Panc1 (cell line): Measurements from ENCODE around the gene PRH2. TPM values are rescaled to one million over a fixed set of nuclear protein-coding genes. Genes with fewer than 3 reads are reported as not detected.

Experiments used
- ATAC-seq: fragments of 200-7000 bp; cut with Tn5 transposase; 2 replicates; pipeline ENCODE4 v1.9.1; 2020; ENCODE audit warnings: mild to moderate bottlenecking, moderate library complexity
- Bru-seq: library from RNA; stranded (reverse); fragments of 400-500 nt; gene quantifications from one replicate; lab custom pipeline; 2021; lab: Mats Ljungman, UMichigan
- BruChase-seq, 2 experiments: library from RNA; stranded (reverse); fragments of 400-500 nt; gene quantifications; one replicate each; lab custom pipeline; 2021; lab: Mats Ljungman, UMichigan
- BruUV-seq: library from RNA; stranded (reverse); fragments of 400-500 nt; replicated peaks from 2 replicates; lab custom pipeline; 2021; lab: Mats Ljungman, UMichigan
- CTCF ChIA-PET: fragments of 300-600 bp; sonication (Branson Sonifier 250); formaldehyde crosslinking; loops from one replicate; lab custom pipeline; 2022; ENCODE audit warnings: antibody characterized with exemption; lab: Charles Lee
- POLR2A ChIA-PET: fragments of 300-600 bp; sonication (Branson Sonifier 250); formaldehyde crosslinking; loops from one replicate; lab custom pipeline; 2022; ENCODE audit warnings: antibody characterized with exemption; lab: Charles Lee
- DNase-seq: peaks from one replicate; pipeline ENCODE4 v3.0.0-alpha.2; 2010; ENCODE audit warnings: low read depth, low spot score
- H3K27ac ChIP-seq: 2 replicates; pipeline ENCODE4 v1.5.1; 2011; ENCODE audit warnings: mild to moderate bottlenecking, low read length, inconsistent platforms
- H3K27me3 ChIP-seq: fragments of 200-500 bp; sonication (Bioruptor generic); 2 replicates; pipeline ENCODE4 v1.6.0; 2014; ENCODE audit warnings: low read length, inconsistent platforms; ENCODE audit not compliant: control insufficient read depth, insufficient read depth
- H3K36me3 ChIP-seq: fragments of 200-500 bp; sonication (Bioruptor generic); 2 replicates; pipeline ENCODE4 v1.5.1; 2014; ENCODE audit warnings: inconsistent platforms, mild to moderate bottlenecking, low read length, moderate library complexity; ENCODE audit not compliant: control insufficient read depth, insufficient read depth
- H3K4me1 ChIP-seq: 2 replicates; pipeline ENCODE4 v1.5.1; 2011; ENCODE audit warnings: inconsistent platforms, mild to moderate bottlenecking, low read length, moderate library complexity; ENCODE audit not compliant: control insufficient read depth, insufficient read depth
- H3K4me3 ChIP-seq, 2 experiments: 2 replicates each; pipeline ENCODE4 v1.5.1; 2011 to 2012; ENCODE audit warnings: low read depth in 2 of 2, low read length in 2 of 2, mild to moderate bottlenecking in 2 of 2, inconsistent platforms in 1 of 2, moderate library complexity in 1 of 2
- H3K9me3 ChIP-seq: fragments of 200-500 bp; sonication (Bioruptor generic); 2 replicates; pipeline ENCODE4 v1.5.1; 2014; ENCODE audit warnings: low read depth, mild to moderate bottlenecking, inconsistent platforms, low read length, moderate library complexity; ENCODE audit not compliant: control insufficient read depth, insufficient read depth
- POLR2AphosphoS5 ChIP-seq: IDR thresholded peaks from 2 replicates; pipeline ENCODE4 v1.6.1; 2012; ENCODE audit warnings: mild to moderate bottlenecking, low read depth, low read length, moderate library complexity
- SIN3A ChIP-seq: IDR thresholded peaks from 2 replicates; pipeline ENCODE4 v1.6.1; 2012; ENCODE audit warnings: low read depth, mild to moderate bottlenecking, low read length, moderate library complexity, borderline replicate concordance; ENCODE audit not compliant: insufficient read depth
- TCF7L2 ChIP-seq: IDR thresholded peaks from 2 replicates; pipeline ENCODE4 v1.6.1; 2011; ENCODE audit warnings: mild to moderate bottlenecking, low read depth, low read length, inconsistent platforms
- in situ Hi-C: cut with HindIII; loops from 2 replicates; pipeline ENCODE4 v1.10.0; 2016; ENCODE audit warnings: low sequenced_read_pairs, low pct_unique_long_range_greater_than_20kb
- intact Hi-C: fragments of 100-400 bp; cut with micrococcal nuclease; formaldehyde crosslinking; loops from one replicate; pipeline ENCODE4 v1.10.0; 2022; ENCODE audit not compliant: unreplicated experiment
- long read RNA-seq: library from polyadenylated mRNA; unstranded; transcript quantifications from one replicate; pipeline ENCODE4 v2.0.0, GENCODE V29; 2021; ENCODE audit not compliant: unreplicated experiment
- polyA plus RNA-seq: library from polyadenylated mRNA; unstranded; fragments of >200 nt; gene quantifications from one replicate; pipeline ENCODE4 v1.2.1, GENCODE V29; 2012; ENCODE audit warnings: missing spikeins; ENCODE audit not compliant: insufficient read length
- total RNA-seq: library from RNA; stranded (reverse); gene quantifications from one replicate; pipeline ENCODE4 v1.2.1, GENCODE V29; 2021; ENCODE audit not compliant: unreplicated experiment
- TF ChIP-seq, protein P1 (sequence below): fragments of 450-650 bp; IDR thresholded peaks from 2 replicates; pipeline ENCODE4 v1.5.1; 2017; ENCODE audit warnings: mild to moderate bottlenecking
- TF ChIP-seq, protein P2 (sequence below), 2 experiments: IDR thresholded peaks; 2 replicates each; pipeline ENCODE4 v1.6.1; 2011 to 2012; ENCODE audit warnings: low read depth in 2 of 2, control low read depth in 1 of 2, low read length in 1 of 2, mild to moderate bottlenecking in 1 of 2, moderate library complexity in 1 of 2; ENCODE audit not compliant: insufficient read depth in 1 of 2

PRH2 gene
- total RNA-seq (not detected), Bru-seq, nascent RNA (not detected), BruChase-seq, experiment 1, labeled RNA remaining after a 2-hour chase (not detected), BruChase-seq, experiment 2, labeled RNA remaining after a 6-hour chase (not detected)
- not detected for polyA plus RNA-seq
- long read RNA-seq = 0 reads

DNA sequence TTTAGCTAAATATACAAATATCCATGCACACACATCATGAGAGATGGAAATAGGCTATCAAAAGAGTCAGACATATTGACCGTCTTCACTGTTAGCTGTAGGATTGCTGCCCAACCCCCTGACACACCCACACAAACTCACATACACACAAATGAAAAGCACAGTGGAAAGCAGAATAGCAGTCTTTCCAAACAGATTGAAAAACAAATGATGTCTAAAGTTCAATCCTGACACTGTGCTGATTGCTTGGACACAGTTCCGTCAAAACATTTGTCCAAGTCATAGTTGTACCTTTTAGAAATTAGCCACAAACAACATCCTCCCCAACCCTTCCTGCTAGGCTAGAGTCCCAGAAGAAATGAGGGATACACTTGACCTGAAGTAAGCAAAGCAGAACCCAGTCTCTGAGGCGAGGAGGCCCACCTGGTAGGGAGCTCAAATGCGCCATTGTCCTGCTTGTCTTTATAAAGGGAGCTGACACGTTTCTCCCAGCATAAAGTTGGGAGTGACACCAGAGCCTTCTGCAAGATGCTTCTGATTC is at the start of gene PRH2:
PRH2 (plus strand) TSS at position 491 of the 541 bp plus-strand sequence; CDS start at position 529, 38 bp downstream.
- CTCF ChIA-PET = no interaction called here

DNA sequence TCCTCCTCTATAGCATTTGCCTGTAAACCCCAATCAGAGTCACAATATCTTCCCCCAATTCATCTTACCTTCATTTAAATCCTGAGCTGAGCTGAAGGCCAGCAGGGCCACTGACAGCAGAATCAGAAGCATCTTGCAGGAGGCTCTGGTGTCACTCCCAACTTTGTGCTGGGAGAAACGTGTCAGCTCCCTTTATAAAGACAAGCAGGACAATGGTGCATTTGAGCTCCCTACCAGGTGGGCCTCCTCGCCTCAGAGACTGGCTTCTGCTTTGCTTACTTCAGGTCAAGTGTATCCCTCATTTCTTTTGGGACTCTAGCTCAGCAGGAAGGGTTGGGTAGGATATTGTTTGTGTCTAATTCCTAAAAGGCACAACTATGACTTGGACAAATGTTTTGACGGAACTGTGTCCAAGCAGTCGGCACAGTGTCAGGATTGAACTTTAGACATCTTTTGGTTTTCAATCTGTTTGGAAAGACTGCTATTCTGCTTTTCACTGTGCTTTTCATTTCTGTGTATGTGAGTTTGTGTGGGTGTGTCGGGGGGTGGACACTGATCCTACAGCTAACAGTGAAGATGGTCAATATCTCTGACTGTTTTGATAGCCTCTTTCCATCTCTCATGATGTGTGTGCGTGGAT is 44.8 kb upstream of the PRH2 start, which contains the start of gene PRH1:
PRH1 (minus strand) TSS at position 170 of the 640 bp plus-strand sequence; CDS start at position 132, 38 bp downstream.
- POLR2A ChIA-PET = no interaction called here
- DNase-seq (no peak), ATAC-seq (no peak)
- CTCF ChIA-PET = no interaction called here
- no TSS peak for BruUV-seq
- Histone ChIP-seq H3K4me3 (no peak within 1 kb of the TSS), H3K27ac (no peak within 1 kb of the TSS), H3K36me3 (no peaks in the 10 kb centered on the region), H3K27me3 (no peaks in the 10 kb centered on the region), H3K9me3 (no peaks in the 10 kb centered on the region), H3K4me1 (no peaks in the 10 kb centered on the region)
- intact Hi-C loops (no loop called here), in situ Hi-C loops (no loop called here)
- TF ChIP-seq, protein P1, sequence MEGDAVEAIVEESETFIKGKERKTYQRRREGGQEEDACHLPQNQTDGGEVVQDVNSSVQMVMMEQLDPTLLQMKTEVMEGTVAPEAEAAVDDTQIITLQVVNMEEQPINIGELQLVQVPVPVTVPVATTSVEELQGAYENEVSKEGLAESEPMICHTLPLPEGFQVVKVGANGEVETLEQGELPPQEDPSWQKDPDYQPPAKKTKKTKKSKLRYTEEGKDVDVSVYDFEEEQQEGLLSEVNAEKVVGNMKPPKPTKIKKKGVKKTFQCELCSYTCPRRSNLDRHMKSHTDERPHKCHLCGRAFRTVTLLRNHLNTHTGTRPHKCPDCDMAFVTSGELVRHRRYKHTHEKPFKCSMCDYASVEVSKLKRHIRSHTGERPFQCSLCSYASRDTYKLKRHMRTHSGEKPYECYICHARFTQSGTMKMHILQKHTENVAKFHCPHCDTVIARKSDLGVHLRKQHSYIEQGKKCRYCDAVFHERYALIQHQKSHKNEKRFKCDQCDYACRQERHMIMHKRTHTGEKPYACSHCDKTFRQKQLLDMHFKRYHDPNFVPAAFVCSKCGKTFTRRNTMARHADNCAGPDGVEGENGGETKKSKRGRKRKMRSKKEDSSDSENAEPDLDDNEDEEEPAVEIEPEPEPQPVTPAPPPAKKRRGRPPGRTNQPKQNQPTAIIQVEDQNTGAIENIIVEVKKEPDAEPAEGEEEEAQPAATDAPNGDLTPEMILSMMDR = no peak
- TF ChIP-seq TCF7L2 = no peak
- TF ChIP-seq, protein P2, sequence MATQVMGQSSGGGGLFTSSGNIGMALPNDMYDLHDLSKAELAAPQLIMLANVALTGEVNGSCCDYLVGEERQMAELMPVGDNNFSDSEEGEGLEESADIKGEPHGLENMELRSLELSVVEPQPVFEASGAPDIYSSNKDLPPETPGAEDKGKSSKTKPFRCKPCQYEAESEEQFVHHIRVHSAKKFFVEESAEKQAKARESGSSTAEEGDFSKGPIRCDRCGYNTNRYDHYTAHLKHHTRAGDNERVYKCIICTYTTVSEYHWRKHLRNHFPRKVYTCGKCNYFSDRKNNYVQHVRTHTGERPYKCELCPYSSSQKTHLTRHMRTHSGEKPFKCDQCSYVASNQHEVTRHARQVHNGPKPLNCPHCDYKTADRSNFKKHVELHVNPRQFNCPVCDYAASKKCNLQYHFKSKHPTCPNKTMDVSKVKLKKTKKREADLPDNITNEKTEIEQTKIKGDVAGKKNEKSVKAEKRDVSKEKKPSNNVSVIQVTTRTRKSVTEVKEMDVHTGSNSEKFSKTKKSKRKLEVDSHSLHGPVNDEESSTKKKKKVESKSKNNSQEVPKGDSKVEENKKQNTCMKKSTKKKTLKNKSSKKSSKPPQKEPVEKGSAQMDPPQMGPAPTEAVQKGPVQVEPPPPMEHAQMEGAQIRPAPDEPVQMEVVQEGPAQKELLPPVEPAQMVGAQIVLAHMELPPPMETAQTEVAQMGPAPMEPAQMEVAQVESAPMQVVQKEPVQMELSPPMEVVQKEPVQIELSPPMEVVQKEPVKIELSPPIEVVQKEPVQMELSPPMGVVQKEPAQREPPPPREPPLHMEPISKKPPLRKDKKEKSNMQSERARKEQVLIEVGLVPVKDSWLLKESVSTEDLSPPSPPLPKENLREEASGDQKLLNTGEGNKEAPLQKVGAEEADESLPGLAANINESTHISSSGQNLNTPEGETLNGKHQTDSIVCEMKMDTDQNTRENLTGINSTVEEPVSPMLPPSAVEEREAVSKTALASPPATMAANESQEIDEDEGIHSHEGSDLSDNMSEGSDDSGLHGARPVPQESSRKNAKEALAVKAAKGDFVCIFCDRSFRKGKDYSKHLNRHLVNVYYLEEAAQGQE (IDR thresholded peaks at IDR 0.05; ENCODE audit: insufficient read depth in 1 of 2, low read depth in 2 of 2, low read length in 1 of 2) = no peak
- no peak for TF ChIP-seq POLR2AphosphoS5
- TF ChIP-seq SIN3A = no peak

More for the DNA sequence above, at the start of gene PRH2:
- in situ Hi-C loops = no loop called here
- DNase-seq (no peak), ATAC-seq (no peak)
- Histone ChIP-seq H3K4me1 (no peaks in the 10 kb centered on the region), H3K9me3 (no peaks in the 10 kb centered on the region), H3K4me3 (no peak within 1 kb of the TSS), H3K27ac (no peak within 1 kb of the TSS), H3K36me3 (no peaks in the 10 kb centered on the region), H3K27me3 (no peaks in the 10 kb centered on the region)
- TF ChIP-seq TCF7L2 = no peak
- BruUV-seq = no TSS peak
- POLR2A ChIA-PET = no interaction called here
- intact Hi-C loops = no loop called here

DNA sequence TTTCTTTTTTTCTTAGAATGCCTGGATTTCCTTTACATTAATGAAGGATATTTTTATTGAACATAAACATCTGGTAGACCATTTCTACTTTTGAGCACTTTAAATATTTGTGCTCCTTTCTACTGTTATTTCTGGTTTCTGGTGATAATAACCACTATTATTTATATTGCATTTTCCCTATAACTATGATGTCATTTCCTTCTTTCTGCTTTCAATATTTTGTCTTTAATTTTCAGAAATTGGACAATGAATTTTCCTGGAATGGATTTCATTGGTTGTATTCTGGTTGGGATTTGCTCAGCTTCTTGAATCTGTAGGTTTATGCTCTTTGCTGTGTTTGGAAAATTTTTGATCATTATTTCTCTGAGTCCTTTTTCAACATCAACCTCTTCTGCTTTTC is 39.8 kb upstream of the PRH2 start:
- ChIA-PET CTCF (no interaction called here), POLR2A (no interaction called here)
- in situ Hi-C loops (no loop called here), intact Hi-C loops (no loop called here)
- BruUV-seq = TSS peak; percentile 44
- Histone ChIP-seq H3K27ac (no peak overlapping the region), H3K9me3 (no peaks in the 10 kb centered on the region), H3K4me1 (no peaks in the 10 kb centered on the region), H3K36me3 (no peaks in the 10 kb centered on the region), H3K4me3 (no peak overlapping the region), H3K27me3 (no peaks in the 10 kb centered on the region)
- ATAC-seq (no peak), DNase-seq (no peak)
- TF ChIP-seq TCF7L2 = no peak
- TF ChIP-seq, protein P1 = no peak
- no peak for TF ChIP-seq SIN3A
- no peak for TF ChIP-seq POLR2AphosphoS5
- TF ChIP-seq, protein P2 (IDR thresholded peaks at IDR 0.05; ENCODE audit: insufficient read depth in 1 of 2, low read depth in 2 of 2, low read length in 1 of 2) = no peak
